ENCODE results near the gene THSD4.

GRCh38 chr15:71702496-71702895 lies 587.2 kb downstream of the THSD4 start:
- TF ChIP-seq CTCF (IDR thresholded peaks at IDR 0.05; ENCODE audit: low read length) = no peak
- TF ChIP-seq EZH2 (IDR thresholded peaks at IDR 0.05; ENCODE audit: borderline replicate concordance, low read length) = no peak
